CD4-positive, alpha-beta T cell treated with Interleukin-10 for 1 hour (primary cell): ENCODE results near the gene CASQ1.

ENCODE experiments used
- DNase-seq: peaks from one replicate; pipeline ENCODE4 v3.0.0-alpha.2; 2020

CASQ1 gene

DNA sequence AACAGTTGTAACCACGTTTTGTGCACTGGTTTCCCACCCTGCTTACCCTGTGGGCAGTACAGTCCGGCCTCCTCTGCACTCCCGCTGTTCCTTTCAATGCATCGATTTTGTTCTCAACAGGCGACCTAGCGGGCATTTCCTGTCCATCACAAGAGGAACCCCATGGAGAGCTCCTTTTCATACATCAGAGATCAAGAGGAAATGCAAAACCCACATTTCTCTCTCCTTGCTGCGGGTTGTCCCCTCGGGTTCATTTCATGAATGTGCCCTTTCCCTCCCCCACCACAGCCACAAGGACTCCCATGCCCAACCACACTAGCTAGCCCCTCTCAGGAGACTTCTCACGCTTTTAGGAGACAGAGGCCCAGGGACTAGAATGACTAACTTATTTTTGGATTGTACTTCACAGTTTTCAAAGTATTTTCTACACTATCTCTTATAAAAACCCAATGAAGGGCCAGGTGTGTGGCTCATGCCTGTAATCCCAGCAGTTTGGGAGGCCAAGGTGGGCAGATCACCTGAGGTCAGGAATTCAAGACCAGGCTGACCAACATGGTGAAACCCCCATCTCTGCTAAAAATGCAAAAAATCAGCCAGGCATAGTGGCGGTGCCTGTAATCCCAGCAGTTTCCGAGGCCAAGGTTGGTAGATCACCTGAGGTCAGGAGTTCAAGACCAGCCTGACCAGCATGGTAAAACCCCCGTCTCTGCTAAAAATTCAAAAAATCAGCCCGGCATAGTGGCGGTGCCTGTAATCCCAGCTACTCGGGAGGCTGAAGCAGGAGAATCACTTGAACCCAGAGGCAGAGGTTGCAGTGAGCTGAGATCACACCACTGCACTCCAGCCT lies 20.6 kb upstream of the CASQ1 start:
- no peak for DNase-seq

DNA sequence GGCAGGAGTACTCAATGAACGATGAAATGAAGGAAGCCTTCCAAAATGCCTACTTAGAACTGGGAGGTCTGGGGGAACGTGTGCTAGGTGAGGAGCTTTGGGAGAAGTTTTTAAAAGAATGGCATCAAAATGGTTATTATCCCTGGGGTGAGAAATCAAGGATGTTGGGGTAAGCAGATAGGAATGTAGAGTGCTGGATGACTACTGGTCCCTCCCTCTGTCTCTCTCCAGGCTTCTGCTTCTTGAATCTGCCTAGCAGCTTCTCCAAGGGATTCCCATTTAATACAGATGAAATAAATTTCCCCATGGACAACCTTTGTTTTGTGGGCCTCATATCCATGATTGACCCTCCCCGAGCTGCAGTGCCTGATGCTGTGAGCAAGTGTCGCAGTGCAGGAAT lies 19.0 kb upstream of the CASQ1 start:
- no peak for DNase-seq

DNA sequence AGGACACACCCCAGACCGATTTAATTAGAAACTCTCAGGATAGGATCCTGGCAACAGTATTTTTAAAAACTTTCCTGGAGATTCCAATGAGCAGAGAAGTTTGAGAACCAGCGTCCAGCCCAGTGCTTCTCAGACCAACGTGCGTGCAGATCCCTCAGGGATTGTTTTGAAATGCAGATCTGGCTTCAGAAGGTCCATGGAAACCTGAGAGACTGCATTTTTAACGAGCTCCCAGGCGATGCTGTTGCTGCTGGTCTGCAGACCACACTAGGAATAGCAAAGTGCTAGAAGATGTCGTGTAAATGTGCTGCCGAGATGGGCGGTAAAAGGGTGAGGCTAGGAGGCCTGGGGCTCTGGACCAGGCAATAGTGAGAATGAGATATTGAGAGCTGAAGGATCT lies 18.4 kb upstream of the CASQ1 start:
- no peak for DNase-seq

DNA sequence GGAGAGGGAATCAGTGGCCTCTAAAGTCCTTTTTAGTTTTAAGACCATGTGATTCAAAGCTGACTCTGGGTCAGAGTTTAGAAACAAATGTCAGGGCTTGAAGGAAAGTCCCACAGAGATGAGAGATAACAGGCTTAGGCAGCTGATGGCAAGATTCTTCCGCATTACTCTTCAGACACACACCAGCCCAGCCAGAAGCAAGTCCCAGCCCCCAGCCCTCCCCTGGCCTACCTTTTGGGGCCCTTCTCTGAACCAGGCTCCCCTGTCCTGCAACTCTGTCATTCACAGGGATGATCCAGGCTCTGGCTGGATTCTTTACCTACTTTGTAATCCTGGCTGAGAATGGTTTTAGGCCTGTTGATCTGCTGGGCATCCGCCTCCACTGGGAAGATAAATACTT lies 13.1 kb upstream of the CASQ1 start:
- DNase-seq = no peak

DNA sequence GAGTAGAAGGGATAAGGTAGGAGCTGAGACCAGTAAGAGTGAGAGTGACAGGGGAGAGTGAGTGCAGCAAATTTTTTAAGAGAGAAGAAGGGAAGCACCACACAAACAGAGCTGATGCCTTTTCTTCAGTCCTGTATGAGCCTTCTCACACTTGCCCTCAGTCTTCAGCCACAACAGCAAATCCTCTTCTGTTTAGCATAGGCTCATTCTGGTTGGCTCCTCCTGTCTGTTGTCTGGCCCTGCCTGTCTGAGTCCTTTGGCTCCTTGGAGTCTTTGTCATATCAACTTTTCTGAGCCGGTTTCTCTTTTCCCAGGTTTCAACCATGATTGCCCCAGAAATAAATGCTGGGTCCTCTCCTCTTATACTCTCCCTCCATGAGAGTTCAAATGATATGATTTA lies 12.7 kb upstream of the CASQ1 start:
- DNase-seq = no peak

DNA sequence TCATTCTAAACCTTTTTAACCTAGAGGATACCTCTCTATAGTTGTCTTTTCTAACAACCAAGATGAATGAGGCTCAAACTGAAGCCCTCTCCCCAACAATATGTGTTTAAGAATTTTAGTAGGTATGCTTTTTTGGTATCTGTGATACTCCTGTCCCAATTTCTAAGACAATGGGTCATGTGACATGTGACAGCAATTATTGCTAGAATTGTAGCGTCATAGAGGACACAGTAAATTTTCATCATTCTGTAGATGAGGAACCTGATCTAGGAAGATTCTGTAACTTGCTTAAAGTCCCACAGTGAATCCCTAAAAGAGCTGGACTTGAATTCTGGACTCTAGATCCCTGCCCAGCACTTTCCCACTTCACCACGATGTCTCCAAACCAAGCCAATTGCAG lies 11.6 kb upstream of the CASQ1 start:
- DNase-seq = no peak

DNA sequence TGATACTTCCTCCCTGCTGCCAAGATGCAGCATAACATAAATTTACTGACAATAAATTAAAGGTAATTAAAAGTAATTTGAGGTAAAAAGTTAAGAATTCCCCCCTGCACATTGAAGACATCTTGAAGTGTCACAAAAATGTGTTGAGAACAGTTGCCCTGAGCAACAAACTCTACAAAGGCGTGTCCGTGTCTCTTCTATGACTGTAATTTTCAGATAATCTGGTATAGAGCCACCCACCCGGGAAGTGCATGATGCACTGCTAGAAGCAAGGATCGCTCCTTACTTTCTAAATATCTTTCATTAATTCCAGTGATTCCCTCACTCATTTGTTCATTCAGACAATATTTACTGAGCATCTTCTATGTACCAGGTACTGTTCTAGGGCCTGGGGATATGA lies 11.0 kb upstream of the CASQ1 start:
- DNase-seq = no peak

DNA sequence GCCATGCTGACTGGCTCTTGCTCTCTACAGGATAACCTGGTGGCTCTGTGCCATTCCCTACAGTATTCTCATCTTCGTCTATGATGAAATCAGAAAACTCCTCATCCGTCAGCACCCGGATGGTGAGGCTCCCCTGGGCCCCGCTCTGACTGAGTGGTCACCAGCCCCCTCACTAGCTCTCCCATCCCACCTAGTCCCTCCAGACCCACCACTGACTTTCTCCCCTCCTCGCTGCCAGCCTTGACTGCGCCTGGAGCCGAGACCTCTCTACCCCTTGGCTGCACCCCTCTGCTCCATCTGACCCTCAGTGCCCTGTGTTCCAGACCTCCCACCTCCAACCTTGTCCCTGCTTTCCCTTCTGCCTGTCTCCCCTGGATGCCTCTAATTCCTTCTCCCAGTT lies 4.1 kb upstream of the CASQ1 start:
- no peak for DNase-seq

DNA sequence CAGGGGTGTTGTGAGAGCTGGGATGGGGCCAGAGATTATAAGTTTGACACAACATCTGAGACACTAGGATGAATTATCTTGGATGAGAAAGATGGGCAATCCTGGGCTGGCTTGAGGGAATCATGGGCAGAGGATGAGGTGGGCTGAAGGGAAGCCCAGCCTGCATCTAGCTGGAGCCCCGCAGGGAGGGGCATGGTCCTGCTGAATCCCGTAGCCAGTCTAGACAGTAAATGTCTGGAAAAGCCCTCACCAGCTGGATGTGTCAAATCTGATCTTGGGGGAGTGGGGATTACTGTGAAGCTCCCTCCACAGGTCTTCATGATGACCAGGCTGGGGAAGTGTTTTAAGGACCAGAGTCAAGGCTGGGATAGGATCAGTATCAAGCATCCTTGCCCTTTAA lies 3.6 kb upstream of the CASQ1 start:
- DNase-seq = no peak

DNA sequence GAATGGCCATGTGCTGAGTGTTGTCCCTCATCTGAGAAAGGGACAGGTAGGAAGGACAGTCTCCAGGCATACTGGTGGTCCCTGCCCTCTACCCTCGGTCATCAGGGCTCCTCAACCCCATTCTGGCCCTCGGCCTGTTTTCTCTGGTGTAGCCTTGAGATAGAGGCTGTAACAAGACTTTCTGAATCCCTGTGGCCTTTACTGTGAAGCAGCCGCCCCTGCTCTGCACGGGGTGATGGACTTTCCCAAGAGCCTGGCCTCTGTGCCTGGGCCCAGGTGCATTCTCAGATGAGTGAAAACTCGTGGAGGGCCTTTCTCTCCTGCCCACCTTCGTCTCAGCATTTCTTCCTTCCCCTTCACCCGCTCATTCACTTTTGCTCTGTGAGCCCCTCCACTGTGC lies 3.0 kb upstream of the CASQ1 start:
- no peak for DNase-seq

DNA sequence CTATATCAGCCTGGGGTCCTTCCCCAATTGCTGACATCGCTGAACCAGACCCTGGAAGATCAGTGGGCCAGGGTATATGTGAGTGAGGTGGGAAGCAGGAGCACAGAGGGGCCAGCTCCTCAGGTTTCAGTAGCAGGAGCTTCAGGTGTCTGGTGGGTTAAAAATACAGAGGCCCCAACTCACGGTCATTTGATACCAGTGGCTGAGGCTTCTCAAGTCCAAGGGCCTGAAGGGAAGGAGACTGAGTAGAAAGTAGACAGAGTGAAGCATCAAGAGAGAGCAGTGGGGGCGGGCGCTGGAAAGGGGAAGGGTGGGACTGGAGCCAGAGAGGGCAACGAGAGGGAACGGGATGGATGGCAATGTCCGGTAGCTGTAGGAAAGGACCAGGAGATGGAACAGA lies 2.0 kb upstream of the CASQ1 start:
- DNase-seq = no peak

DNA sequence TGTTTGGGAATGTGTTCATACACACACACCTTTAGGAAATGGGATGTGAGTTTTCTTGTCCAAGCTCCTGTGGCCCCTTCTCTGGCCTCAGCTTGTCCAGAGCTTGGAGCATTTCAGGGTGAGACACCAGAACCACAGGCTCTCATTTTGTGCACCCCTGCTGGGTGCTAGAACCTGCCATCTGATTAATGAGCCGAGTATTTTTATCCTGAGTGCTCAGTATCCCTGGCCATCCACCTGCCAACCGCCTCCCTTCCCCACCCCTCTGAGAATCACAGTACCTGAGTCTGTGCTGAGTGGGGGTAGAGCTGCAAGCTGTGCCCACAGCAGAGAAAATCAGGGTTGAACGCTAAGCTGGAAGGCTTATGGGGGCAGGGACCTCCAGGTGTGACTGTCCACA lies 1.4 kb downstream of the CASQ1 start:
- DNase-seq = no peak

DNA sequence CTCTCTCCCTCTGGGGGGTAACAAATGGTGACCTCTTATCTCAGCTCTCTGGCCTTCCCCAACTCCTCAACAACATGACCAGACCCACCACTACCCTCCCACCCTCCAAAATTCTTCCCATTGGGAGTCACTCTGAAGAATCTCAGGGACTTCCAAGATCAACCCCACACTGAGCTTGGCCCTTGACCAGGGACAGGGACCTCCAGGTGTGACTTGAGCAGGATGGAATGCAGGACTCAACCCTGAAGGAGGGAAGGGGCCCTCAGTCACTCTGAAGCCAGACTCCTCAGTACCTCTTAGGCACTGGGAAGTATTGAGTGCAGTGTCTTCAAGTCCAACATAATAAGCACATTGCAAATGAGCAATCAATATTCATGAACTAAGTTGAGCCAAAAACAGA lies 1.9 kb downstream of the CASQ1 start:
- DNase-seq = no peak

DNA sequence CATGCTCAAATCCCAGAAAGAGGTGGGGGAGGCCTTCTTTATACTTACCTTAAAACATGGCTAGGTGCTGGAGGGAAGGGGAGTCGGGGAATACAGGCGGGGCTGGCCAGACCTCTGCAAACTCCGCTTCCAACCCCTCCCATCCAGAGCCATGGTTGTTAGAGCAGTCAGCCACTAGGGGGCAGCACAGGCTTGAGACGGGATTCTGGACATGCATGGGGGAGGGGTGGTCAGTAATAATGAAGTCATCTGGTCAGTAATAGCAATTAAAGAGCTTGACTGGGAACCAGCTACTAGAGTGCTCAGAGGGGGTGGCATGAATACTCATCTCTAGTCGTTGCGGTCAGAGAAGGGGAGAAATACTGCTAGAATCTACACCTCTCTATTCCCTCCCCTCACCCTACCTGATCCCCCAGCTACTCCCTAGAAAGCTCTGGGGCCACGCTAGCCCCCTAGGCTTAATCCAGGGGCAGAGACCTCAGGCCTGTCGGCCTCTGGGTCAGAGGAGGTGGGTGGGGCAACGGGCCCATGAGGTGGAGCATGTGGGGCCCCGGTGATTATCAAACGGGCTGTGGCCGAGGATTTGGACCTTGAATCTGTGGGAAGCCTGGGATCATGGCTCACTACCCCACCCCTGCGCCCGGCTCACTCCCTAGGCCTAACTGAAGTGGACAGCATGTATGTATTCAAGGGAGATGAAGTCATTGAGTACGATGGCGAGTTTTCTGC lies 2.9 kb downstream of the CASQ1 start:
- peak; percentile 82 for DNase-seq

DNA sequence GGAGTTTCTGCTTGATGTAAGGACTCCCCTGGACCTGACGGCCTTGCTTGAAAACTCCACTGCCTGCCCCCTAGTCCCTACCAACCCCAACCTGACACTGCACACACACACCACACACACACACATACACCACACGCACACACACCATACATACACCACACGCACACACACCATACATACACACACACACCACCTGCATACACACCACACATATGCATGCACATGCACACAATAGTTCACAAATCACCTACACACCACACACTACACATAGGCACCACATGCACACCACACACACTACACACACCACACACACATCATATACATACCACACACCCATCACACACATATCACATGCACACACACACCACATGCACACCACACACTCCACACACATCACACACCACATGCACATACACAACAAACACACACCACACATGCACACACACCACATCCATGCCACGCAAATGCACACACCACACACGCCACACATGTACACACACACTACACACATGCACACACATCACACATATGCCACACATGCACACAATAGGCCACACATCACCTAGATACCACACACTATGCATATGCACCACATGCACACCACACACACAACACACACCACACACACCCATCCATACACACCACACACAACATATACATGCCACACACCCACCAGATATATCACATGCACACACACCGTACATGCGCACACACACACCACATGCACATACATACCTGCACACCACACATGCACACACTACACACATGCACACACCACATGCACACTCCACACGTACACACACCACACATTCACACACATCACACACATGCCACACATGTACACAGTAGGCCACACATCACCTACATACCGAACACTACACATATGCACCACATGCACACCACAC lies 3.7 kb downstream of the CASQ1 start:
- DNase-seq = no peak

DNA sequence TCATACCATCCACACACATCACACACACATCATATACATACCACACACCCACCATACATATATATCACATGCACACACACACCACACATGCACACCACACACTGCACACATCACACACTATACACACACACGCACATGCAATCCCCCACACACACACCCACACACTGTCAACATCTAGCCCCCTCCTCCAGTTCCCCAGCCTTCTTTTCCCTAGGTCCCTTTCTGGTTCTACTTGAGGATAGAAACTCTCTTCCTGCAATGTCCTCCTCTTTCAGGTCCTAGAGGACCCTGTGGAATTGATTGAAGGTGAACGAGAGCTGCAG lies 4.3 kb downstream of the CASQ1 start:
- no peak for DNase-seq

DNA sequence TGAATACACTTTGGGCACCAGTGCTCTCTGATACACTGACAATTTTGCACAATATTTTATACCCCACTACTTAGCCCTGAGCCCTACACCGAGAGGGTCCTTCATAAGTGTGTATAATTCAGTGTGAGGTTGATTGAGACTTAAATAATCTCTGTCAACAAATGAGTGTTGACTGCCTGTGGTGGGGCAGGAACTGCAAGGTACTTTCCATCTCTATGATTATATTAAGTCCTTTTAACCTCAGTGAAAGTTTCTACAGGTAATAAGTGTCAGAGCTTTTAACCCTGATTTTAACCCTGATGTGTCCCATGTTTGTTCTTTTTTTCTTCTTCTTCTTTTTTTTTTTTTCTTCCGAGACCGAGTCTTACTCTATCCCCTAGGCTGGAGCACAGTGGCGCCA lies 5.8 kb downstream of the CASQ1 start:
- DNase-seq = no peak

DNA sequence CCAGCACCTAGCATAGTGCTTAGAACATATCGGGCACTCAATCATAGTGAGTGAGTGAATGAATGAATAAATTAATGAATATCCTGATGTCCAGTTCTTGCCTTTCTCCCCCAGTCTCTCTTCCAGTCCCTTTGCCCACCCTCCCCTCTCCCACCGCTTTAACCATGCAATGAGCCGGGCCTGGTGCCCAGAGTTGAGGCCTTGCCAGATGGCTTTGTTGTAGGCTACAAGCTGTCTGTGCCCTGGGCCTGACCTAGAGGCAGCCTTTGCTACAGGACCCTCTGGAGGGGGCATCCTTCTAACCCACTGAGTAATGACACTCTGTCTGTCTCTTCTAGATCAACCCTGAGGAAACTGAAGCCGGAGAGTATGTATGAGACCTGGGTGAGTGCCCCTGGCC lies 6.9 kb downstream of the CASQ1 start:
- no peak for DNase-seq

DNA sequence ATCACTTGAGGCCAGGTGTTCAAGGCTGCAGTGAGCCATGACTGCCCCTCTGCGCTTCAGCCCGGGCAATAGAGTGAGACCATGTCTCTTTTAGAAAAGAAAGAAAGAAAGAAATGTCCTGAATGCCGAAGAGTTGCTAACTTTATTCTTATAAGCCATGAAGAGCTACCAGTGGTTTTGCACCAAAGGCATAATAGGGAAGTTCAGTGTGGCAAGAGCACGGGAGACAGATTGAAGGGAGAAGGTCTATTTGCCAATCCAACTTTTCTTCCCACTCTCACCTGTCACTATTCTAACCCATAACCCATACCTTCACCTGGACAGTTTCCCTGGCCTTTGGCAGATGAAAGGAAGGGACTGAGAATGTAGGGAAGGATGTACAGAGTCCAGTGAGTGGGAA lies 10.4 kb downstream of the CASQ1 start:
- DNase-seq = no peak

DNA sequence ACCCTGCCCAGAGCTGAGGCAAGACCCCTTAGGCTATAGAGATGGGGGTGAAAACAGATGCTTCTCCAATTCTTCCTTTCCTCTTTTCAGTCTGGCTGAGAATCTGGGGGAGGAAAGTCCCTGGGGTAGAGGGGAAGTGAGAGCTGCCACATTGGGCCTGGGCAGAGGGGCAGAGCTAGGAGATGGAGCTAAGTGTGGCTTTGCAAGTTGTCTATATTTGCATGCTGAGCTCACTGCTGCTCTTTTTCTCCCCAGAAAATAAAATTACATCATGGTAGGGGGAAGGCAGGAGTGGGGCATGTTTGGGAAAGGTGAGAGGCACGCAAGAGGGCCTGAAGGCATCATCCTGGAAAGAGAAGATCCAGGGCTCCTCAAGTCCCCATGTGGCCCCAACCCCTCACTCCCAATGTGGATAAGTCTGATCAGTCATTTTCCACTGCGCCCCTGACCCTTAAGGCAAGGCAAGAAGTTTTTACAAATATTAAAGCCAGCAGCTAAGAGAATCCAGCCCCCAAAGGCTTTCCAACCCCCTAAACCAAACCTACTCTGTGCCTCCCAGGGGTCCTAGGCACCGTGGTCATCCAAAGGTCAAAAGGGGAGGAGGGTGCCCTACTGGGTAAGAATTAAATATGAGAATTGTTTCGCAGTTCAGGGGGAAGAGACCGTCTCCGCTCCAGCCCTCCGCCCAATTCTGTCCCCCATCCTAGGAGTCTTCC lies 14.3 kb downstream of the CASQ1 start:
- peak; percentile 34 for DNase-seq

DNA sequence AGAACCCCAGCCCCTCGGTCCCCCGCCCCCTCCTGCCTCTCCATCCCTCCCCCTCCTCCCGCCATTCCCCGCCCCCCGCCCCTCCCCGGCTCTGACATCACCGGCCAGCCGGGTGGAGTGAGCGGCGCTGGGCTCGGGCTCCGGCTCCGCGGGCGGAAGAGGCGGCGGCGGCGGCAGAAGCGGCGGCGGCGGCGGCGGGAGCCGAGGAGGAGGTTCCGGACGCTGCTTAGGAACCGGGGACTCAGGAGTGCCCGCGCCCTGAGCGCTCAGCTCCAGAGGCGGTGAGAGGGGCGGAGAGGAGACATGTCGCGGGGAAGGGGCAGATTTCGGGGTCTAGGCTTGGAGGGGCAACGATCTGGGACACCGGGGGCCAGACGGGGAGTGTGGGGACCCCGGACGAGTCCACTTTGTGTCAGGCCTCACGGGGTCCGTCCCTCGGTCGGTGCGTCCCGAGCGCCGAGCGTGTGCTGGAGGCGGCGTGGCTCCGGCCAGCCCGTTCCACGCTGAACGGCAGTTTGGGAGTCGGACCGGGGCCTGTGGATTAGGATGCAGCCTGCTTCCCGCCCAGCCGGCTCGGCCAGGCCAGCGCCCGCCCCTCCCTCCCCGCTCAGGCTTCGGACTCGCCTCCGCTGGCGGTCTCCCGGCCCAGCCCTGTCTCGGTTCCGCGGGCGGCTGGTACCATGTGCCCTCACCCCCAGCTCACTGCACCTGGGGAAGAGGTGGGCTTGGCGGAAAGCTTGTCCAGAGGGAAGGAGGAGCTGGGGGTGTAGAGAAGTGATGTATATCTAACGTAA lies 15.1 kb downstream of the CASQ1 start, which contains the start of gene PEA15:
Gene PEA15 (plus strand): TSS at position 143 of the 794 bp plus-strand sequence. CDS start 6,161 bp downstream, outside the sequence.
- peak; percentile 79 for DNase-seq

DNA sequence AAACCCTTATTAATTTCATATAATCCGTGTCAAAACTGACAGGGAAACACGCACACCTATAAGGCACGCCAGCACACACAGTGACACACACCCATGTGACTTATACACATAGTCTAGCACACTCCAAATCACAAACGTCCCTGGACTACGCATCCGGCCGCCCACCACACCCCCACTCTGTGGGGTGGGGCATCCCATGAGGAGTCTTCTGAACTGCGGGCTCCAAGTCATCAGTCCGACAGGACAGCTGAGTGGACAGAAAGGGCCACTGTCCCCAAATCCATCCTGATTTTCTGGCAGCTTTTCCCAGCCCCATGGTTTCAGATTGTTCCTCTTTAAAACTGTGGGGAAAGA lies 15.6 kb downstream of the CASQ1 start:
- DNase-seq = peak; percentile 61
